SH-SY5Y (cell line): ENCODE measurements around the gene CTXND1.

Source experiments
- GATA2 ChIP-seq: IDR thresholded peaks from 2 replicates; pipeline ENCODE4 v1.6.1; 2011; ENCODE audit warnings: mild to moderate bottlenecking, low read depth, low read length
- GATA3 ChIP-seq: IDR thresholded peaks from 2 replicates; pipeline ENCODE4 v1.6.1; 2011; ENCODE audit warnings: low read depth, mild to moderate bottlenecking, low read length, moderate library complexity

- TF ChIP-seq GATA2 (no peak), GATA3 (no peak)
These were observed 49.5 kb upstream of the CTXND1 start for GRCh38 chr15:80301472-80301871.
